ENCODE measurements around the gene MYL11. TPM values are rescaled to one million over a fixed set of nuclear protein-coding genes. Genes with fewer than 3 reads are reported as not detected.
"Not testable (repeated sequence)": the region's sequence is repeated elsewhere in the genome, so short reads cannot be mapped to it uniquely, and the experiment has no call there.

MYL11 gene
- not detected in 2 replicates for total RNA-seq (2014; rRNA removed; shearing (Covaris generic); ENCODE audit: low replicate concordance)

- no peak for DNase-seq
- H2AFZ ChIP-seq (ENCODE audit: low read length) = no peak within 1 kb of the TSS
- H3K9me2 ChIP-seq (replicated peaks; ENCODE audit: insufficient read depth, low read length) = no peaks in the 10 kb centered on the region
- H3K79me2 ChIP-seq (ENCODE audit: low read length) = peaks cover 7% of the 10 kb centered on the region
- H3K36me3 ChIP-seq (ENCODE audit: insufficient read depth, low read length) = no peaks in the 10 kb centered on the region
- H3K27ac ChIP-seq (ENCODE audit: low read length) = no peak within 1 kb of the TSS
- H3K4me3 ChIP-seq (ENCODE audit: low read length) = no peak within 1 kb of the TSS
- H3K9me3 ChIP-seq (ENCODE audit: low read length) = no peaks in the 10 kb centered on the region
- H3K4me2 ChIP-seq (ENCODE audit: low read depth, low read length, poor library complexity, severe bottlenecking) = no peak within 1 kb of the TSS
- H3K27me3 ChIP-seq (ENCODE audit: low read length) = no peaks in the 10 kb centered on the region
- no peak within 1 kb of the TSS for H3K9ac ChIP-seq (ENCODE audit: low read length)
- peaks cover 4% of the 10 kb centered on the region; the same call in 1 of the 2 replicates for H4K20me1 ChIP-seq (ENCODE audit: insufficient read depth, low read depth, low read length)
- peaks cover 43% of the 10 kb centered on the region for H3K4me1 ChIP-seq (ENCODE audit: low read length)
Measured at GRCh38 chr16:30374538-30374937, at the start of gene MYL11. Gene MYL11, plus strand, starts transcription at chr16:30374802. Its CDS starts 56 bp downstream, at chr16:30374858.

GRCh38 chr16:30334473-30334989 lies 40.1 kb upstream of the MYL11 start:
- peak; percentile 92 for DNase-seq
- H3K9me3 ChIP-seq (ENCODE audit: low read length); H4K20me1 ChIP-seq (ENCODE audit: insufficient read depth, low read depth, low read length); H3K27me3 ChIP-seq (ENCODE audit: low read length); H3K36me3 ChIP-seq (ENCODE audit: insufficient read depth, low read length); H3K9me2 ChIP-seq (replicated peaks; ENCODE audit: insufficient read depth, low read length); H2AFZ ChIP-seq (ENCODE audit: low read length): not testable (repeated sequence)
- peaks cover 39% of the 10 kb centered on the region for H3K79me2 ChIP-seq (ENCODE audit: low read length)
- peak overlapping the region; percentile 66 for H3K27ac ChIP-seq (ENCODE audit: low read length)
- H3K4me1 ChIP-seq (ENCODE audit: low read length) = peaks cover 14% of the 10 kb centered on the region
- peak overlapping the region; percentile 74 for H3K4me3 ChIP-seq (ENCODE audit: low read length)
- peak overlapping the region; percentile 77 for H3K9ac ChIP-seq (ENCODE audit: low read length)
- H3K4me2 ChIP-seq (ENCODE audit: low read depth, low read length, poor library complexity, severe bottlenecking) = peak overlapping the region; percentile 90

- H3K79me2 ChIP-seq (ENCODE audit: low read length) = peaks cover 34% of the 10 kb centered on the region
- not testable (repeated sequence) for H3K36me3 ChIP-seq (ENCODE audit: insufficient read depth, low read length); H3K27me3 ChIP-seq (ENCODE audit: low read length); H3K9me2 ChIP-seq (replicated peaks; ENCODE audit: insufficient read depth, low read length); H3K9me3 ChIP-seq (ENCODE audit: low read length); H2AFZ ChIP-seq (ENCODE audit: low read length); H4K20me1 ChIP-seq (ENCODE audit: insufficient read depth, low read depth, low read length)
- H3K4me1 ChIP-seq (ENCODE audit: low read length) = peaks cover 14% of the 10 kb centered on the region
- H3K4me2 ChIP-seq (ENCODE audit: low read depth, low read length, poor library complexity, severe bottlenecking) = peak overlapping the region; percentile 90
- peak overlapping the region; percentile 77 for H3K9ac ChIP-seq (ENCODE audit: low read length)
- peak overlapping the region; percentile 74 for H3K4me3 ChIP-seq (ENCODE audit: low read length)
- H3K27ac ChIP-seq (ENCODE audit: low read length) = peak overlapping the region; percentile 79
- peak; percentile 88 for DNase-seq
Measured at GRCh38 chr16:30335028-30335597, 39.5 kb upstream of the MYL11 start.

- no peaks in the 10 kb centered on the region for H3K36me3 ChIP-seq (ENCODE audit: insufficient read depth, low read length)
- peak overlapping the region; percentile 90 for H3K4me2 ChIP-seq (ENCODE audit: low read depth, low read length, poor library complexity, severe bottlenecking)
- H3K79me2 ChIP-seq (ENCODE audit: low read length) = peaks cover 28% of the 10 kb centered on the region
- H3K4me3 ChIP-seq (ENCODE audit: low read length) = peak overlapping the region; percentile 74
- H3K27ac ChIP-seq (ENCODE audit: low read length) = peak overlapping the region; percentile 79
- peak; percentile 39 for DNase-seq
- no peaks in the 10 kb centered on the region for H3K9me3 ChIP-seq (ENCODE audit: low read length)
- H2AFZ ChIP-seq (ENCODE audit: low read length) = no peak overlapping the region; the same call in 1 of the 2 replicates
- H3K9ac ChIP-seq (ENCODE audit: low read length) = peak overlapping the region; percentile 69
- H4K20me1 ChIP-seq (ENCODE audit: insufficient read depth, low read depth, low read length) = no peaks in the 10 kb centered on the region
- no peaks in the 10 kb centered on the region for H3K9me2 ChIP-seq (replicated peaks; ENCODE audit: insufficient read depth, low read length)
- H3K27me3 ChIP-seq (ENCODE audit: low read length) = no peaks in the 10 kb centered on the region
- peaks cover 14% of the 10 kb centered on the region for H3K4me1 ChIP-seq (ENCODE audit: low read length)
Measured at GRCh38 chr16:30335598-30336474, 38.8 kb upstream of the MYL11 start.

GRCh38 chr16:30337964-30338357 lies 36.6 kb upstream of the MYL11 start:
- not testable (repeated sequence) for H3K9ac ChIP-seq (ENCODE audit: low read length); H2AFZ ChIP-seq (ENCODE audit: low read length); DNase-seq; H3K79me2 ChIP-seq (ENCODE audit: low read length); H3K36me3 ChIP-seq (ENCODE audit: insufficient read depth, low read length); H4K20me1 ChIP-seq (ENCODE audit: insufficient read depth, low read depth, low read length); H3K9me2 ChIP-seq (replicated peaks; ENCODE audit: insufficient read depth, low read length); H3K4me2 ChIP-seq (ENCODE audit: low read depth, low read length, poor library complexity, severe bottlenecking); H3K27me3 ChIP-seq (ENCODE audit: low read length); H3K9me3 ChIP-seq (ENCODE audit: low read length); H3K27ac ChIP-seq (ENCODE audit: low read length); H3K4me3 ChIP-seq (ENCODE audit: low read length)
- H3K4me1 ChIP-seq (ENCODE audit: low read length) = peaks cover 11% of the 10 kb centered on the region

GRCh38 chr16:30338715-30339114 lies 35.9 kb upstream of the MYL11 start:
- H3K9ac ChIP-seq (ENCODE audit: low read length); H3K4me2 ChIP-seq (ENCODE audit: low read depth, low read length, poor library complexity, severe bottlenecking); H3K9me3 ChIP-seq (ENCODE audit: low read length); H3K9me2 ChIP-seq (replicated peaks; ENCODE audit: insufficient read depth, low read length); H3K36me3 ChIP-seq (ENCODE audit: insufficient read depth, low read length); H4K20me1 ChIP-seq (ENCODE audit: insufficient read depth, low read depth, low read length); H3K4me3 ChIP-seq (ENCODE audit: low read length); H2AFZ ChIP-seq (ENCODE audit: low read length); H3K27ac ChIP-seq (ENCODE audit: low read length); H3K27me3 ChIP-seq (ENCODE audit: low read length); H3K79me2 ChIP-seq (ENCODE audit: low read length): not testable (repeated sequence)
- peak; percentile 32 for DNase-seq
- peaks cover 11% of the 10 kb centered on the region for H3K4me1 ChIP-seq (ENCODE audit: low read length)

- DNase-seq = peak; percentile 35
Measured at GRCh38 chr16:30340621-30341020, 34.0 kb upstream of the MYL11 start.

GRCh38 chr16:30341971-30342370 lies 32.6 kb upstream of the MYL11 start:
- H3K9me3 ChIP-seq (ENCODE audit: low read length); H3K4me1 ChIP-seq (ENCODE audit: low read length); H3K36me3 ChIP-seq (ENCODE audit: insufficient read depth, low read length); H3K79me2 ChIP-seq (ENCODE audit: low read length); H3K9me2 ChIP-seq (replicated peaks; ENCODE audit: insufficient read depth, low read length); H3K27me3 ChIP-seq (ENCODE audit: low read length); H3K9ac ChIP-seq (ENCODE audit: low read length); H3K4me2 ChIP-seq (ENCODE audit: low read depth, low read length, poor library complexity, severe bottlenecking); H2AFZ ChIP-seq (ENCODE audit: low read length); H3K27ac ChIP-seq (ENCODE audit: low read length); H4K20me1 ChIP-seq (ENCODE audit: insufficient read depth, low read depth, low read length); H3K4me3 ChIP-seq (ENCODE audit: low read length): not testable (repeated sequence)
- peak; percentile 49 for DNase-seq

More at GRCh38 chr16:30340621-30341020, 34.0 kb upstream of the MYL11 start:
- H3K9ac ChIP-seq (ENCODE audit: low read length) = no peak overlapping the region
- no peaks in the 10 kb centered on the region for H3K9me2 ChIP-seq (replicated peaks; ENCODE audit: insufficient read depth, low read length)
- H3K27me3 ChIP-seq (ENCODE audit: low read length) = no peaks in the 10 kb centered on the region
- no peaks in the 10 kb centered on the region for H4K20me1 ChIP-seq (ENCODE audit: insufficient read depth, low read depth, low read length)
- H3K9me3 ChIP-seq (ENCODE audit: low read length) = no peaks in the 10 kb centered on the region
- H3K79me2 ChIP-seq (ENCODE audit: low read length) = no peaks in the 10 kb centered on the region
- peaks cover 8% of the 10 kb centered on the region for H3K4me1 ChIP-seq (ENCODE audit: low read length)
- no peak overlapping the region for H3K4me2 ChIP-seq (ENCODE audit: low read depth, low read length, poor library complexity, severe bottlenecking)
- no peak overlapping the region for H3K27ac ChIP-seq (ENCODE audit: low read length)
- H2AFZ ChIP-seq (ENCODE audit: low read length) = no peak overlapping the region
- H3K36me3 ChIP-seq (ENCODE audit: insufficient read depth, low read length) = no peaks in the 10 kb centered on the region
- H3K4me3 ChIP-seq (ENCODE audit: low read length) = no peak overlapping the region
